Panc1 (cell line): ENCODE results near the gene HBP1.

ENCODE experiments used
- SIN3A ChIP-seq: IDR thresholded peaks from 2 replicates; pipeline ENCODE4 v1.6.1; 2012; ENCODE audit warnings: low read depth, mild to moderate bottlenecking, low read length, moderate library complexity, borderline replicate concordance; ENCODE audit not compliant: insufficient read depth
- TF ChIP-seq, protein P1 (sequence below): fragments of 450-650 bp; IDR thresholded peaks from 2 replicates; pipeline ENCODE4 v1.5.1; 2017; ENCODE audit warnings: mild to moderate bottlenecking

DNA sequence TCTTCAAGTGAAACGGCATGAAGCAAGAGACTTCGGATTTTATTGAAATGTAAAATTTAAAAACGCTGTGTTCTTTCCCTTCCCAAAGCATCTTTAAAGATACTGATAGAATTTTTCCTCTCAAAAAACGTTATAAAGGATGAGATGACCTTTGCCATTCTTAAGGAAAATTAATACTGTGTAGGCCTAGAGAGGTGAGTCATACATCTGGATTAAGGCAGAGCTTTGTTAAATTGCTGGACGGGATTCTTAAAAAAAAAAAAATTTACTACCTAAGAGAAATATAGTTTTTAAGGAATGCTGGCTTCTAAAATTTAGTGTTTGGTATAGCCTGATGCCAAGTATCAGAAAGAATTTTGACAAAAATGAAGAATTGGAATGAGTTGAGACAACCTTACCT is 6.3 kb upstream of the HBP1 start:
- TF ChIP-seq, protein P1, sequence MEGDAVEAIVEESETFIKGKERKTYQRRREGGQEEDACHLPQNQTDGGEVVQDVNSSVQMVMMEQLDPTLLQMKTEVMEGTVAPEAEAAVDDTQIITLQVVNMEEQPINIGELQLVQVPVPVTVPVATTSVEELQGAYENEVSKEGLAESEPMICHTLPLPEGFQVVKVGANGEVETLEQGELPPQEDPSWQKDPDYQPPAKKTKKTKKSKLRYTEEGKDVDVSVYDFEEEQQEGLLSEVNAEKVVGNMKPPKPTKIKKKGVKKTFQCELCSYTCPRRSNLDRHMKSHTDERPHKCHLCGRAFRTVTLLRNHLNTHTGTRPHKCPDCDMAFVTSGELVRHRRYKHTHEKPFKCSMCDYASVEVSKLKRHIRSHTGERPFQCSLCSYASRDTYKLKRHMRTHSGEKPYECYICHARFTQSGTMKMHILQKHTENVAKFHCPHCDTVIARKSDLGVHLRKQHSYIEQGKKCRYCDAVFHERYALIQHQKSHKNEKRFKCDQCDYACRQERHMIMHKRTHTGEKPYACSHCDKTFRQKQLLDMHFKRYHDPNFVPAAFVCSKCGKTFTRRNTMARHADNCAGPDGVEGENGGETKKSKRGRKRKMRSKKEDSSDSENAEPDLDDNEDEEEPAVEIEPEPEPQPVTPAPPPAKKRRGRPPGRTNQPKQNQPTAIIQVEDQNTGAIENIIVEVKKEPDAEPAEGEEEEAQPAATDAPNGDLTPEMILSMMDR: no peak
- TF ChIP-seq SIN3A: no peak
